GM12891 (cell line): ENCODE results near the gene CFAP91.
A peak's percentile ranks its signal among the peaks of the same experiment; 100 is the strongest.

ENCODE experiments used
- DNase-seq: peaks from one replicate; pipeline ENCODE4 v3.0.0; 2011; ENCODE audit warnings: low spot score; ENCODE audit not compliant: insufficient read length
- FAIRE-seq: peaks from 2 replicates; lab custom pipeline; 2011; peaks lifted over from hg19 to GRCh38; lab: Jason Lieb, UNC
- PAX5 ChIP-seq: IDR thresholded peaks from 2 replicates; pipeline ENCODE4 v1.6.1; 2011; ENCODE audit warnings: low read length, moderate library complexity, mild to moderate bottlenecking; ENCODE audit not compliant: insufficient read depth, severe bottlenecking
- POLR2A ChIP-seq: IDR thresholded peaks from 2 replicates; pipeline ENCODE4 v1.6.1; 2011; ENCODE audit warnings: low read depth, low read length, control low read depth
- POLR2AphosphoS5 ChIP-seq: IDR thresholded peaks from 2 replicates; pipeline ENCODE4 v1.6.1; 2011; ENCODE audit warnings: low read depth, low read length, control low read depth
- POU2F2 ChIP-seq: IDR thresholded peaks from 2 replicates; pipeline ENCODE4 v1.6.1; 2011; ENCODE audit warnings: low read depth, mild to moderate bottlenecking, control low read depth, low read length, moderate library complexity
- SPI1 ChIP-seq: IDR thresholded peaks from 2 replicates; pipeline ENCODE4 v1.6.1; 2011; ENCODE audit warnings: low read depth, low read length, control low read depth
- TAF1 ChIP-seq: IDR thresholded peaks from 2 replicates; pipeline ENCODE4 v1.6.1; 2011; ENCODE audit warnings: low read depth, low read length, control low read depth

Gene CFAP91

DNA sequence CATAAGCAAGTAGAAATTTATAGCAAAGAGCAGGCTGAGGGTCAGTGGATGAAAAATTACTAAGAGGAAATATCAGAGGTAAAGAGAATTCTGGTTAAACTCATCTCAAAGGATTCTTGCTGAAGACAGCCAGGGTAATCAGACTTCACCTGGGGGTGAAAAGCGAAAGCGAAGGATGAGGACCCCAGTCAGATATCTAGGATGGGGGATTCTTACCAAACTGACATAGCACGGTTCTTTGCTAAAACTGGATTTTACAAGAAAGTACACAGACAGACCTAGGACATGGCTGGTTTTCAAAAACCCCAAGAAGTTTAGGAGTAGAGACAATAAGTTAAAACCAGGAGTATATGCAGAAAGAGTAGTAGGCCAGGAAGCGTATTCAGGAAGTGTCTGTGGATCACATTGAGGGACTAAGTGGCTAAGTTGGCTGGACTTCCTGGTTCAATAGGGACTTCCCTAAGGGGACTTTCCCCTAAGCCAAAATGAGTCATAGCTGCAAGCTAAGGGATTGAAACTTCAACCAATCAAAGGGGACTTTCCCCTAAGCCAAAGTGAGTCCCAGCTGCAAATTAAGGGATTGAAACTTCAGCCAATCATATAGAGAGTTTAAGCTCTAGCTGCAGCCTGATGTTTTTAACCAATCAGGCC is 2.4 kb upstream of the CFAP91 start:
- TF ChIP-seq POLR2AphosphoS5, result no peak
- peak; percentile 74 for TF ChIP-seq SPI1
- FAIRE-seq (peak; percentile 79), DNase-seq (no peak)

DNA sequence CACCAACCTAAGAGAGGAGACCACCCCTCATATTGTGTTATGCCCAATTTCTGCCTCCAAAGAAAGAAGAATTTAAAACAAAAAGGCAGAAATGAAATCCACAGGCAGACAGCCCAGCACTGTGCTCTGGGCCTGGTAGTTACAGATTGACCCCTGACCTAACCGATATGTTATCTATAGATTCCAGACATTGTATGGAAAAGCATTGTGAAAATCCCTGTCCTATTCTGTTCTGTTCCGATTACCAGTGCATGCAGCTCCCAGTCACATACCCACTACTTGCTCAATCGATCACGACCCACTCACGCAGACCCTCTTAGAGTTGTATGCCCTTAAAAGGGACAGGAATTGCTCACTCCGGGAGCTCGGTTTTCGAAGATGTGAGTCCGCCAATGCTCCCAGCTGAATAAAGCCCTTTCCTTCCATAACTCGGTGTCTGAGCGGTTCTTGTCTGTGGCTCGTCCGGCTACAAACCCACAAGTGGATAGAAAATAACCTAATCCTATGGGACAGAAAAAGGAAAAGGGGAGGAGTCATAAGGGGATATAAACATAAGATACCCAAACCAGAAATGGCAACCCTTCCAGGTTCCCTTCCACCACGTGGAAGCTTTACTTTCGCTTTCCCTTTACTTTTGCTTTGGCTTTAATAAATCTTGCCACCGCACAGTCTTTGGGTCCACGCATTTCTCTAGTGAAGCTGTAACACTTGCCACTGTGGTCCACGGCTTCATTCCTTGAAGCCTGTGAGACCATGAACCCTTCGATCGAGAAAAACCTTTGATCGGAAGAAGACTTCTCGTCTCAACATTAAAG is 1.7 kb upstream of the CFAP91 start:
- no peak for TF ChIP-seq POLR2AphosphoS5
- no peak for TF ChIP-seq POLR2A
- no peak for TF ChIP-seq TAF1
- TF ChIP-seq POU2F2, result no peak
- no peak for TF ChIP-seq SPI1
- no peak for TF ChIP-seq PAX5
- no peak for FAIRE-seq
- no peak for DNase-seq

GRCh38 chr3:119703820-119704531 is 1.2 kb downstream of the CFAP91 start:
- FAIRE-seq (no peak), DNase-seq (no peak)
- TF ChIP-seq POLR2A (no peak), SPI1 (no peak), PAX5 (no peak), TAF1 (no peak)

GRCh38 chr3:119715105-119715504 is 12.3 kb downstream of the CFAP91 start:
- TF ChIP-seq PAX5 (no peak), POLR2A (no peak), SPI1 (no peak), TAF1 (no peak)
- DNase-seq (no peak), FAIRE-seq (no peak)

DNA sequence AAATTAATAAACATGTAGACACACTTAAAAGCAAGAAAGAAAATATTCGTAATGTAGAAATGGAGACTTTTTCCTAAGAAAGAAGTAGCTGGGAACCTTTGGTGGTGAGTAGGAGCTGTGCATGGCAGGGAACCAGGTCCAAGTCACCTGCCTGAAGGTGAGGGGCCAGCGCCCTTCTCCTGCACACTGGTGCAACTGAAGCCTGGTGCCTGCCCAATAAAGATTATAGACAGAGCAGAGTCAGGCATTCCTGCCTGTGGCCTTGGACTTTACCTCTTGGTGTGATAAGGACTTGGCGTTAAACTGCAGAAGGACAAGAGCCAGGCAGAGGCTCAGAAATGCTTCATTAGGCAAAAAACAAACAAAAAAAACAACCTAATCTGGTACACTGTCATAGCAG is 14.2 kb downstream of the CFAP91 start:
- FAIRE-seq (no peak), DNase-seq (no peak)
- TF ChIP-seq POU2F2 (no peak), SPI1 (no peak), TAF1 (no peak), POLR2AphosphoS5 (no peak), PAX5 (no peak), POLR2A (no peak)

DNA sequence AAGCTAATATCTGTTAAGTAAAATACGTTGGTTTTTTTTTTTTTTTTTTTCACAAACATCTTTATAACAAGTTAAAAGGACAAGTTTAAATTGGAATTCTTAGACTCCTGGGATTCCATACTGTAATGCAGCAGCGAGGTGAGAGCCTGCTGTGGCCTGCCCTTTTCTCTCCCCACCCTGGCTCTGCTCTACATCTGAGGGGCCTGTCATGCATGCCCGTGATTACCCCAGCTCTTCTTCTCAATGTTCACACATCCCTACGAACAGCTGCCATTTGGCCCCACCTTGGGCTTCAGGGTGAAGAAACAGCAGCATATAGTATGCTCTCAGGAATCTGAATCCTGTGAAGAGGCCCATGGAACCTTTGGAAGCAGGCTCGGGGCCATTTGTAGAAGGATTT is 14.7 kb downstream of the CFAP91 start:
- TF ChIP-seq POLR2AphosphoS5, result no peak
- no peak for TF ChIP-seq POLR2A
- no peak for TF ChIP-seq PAX5
- TF ChIP-seq TAF1, result no peak
- TF ChIP-seq SPI1, result no peak
- no peak for TF ChIP-seq POU2F2
- FAIRE-seq (no peak), DNase-seq (no peak)

DNA sequence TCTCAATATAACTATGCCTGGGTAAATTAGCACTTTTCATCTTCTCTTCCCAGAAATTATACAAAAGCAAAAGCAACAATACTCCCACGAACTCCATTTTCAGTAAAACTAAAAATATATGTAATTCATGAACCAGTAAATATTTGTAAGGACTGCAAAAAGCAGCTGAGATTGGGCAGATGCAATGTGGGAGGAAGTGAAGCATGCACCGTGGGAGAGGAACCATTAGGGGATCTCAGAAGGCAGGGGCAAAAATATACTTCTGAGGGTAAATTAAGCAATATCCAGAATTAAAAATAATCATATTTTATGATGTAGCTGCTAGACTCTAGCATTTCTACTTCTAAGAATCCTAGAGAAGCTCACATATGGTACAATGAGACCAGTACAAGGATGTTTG is 20.2 kb downstream of the CFAP91 start:
- FAIRE-seq (no peak), DNase-seq (no peak)
- TF ChIP-seq POLR2A (no peak), SPI1 (peak; percentile 59)

GRCh38 chr3:119726909-119727308 is 24.1 kb downstream of the CFAP91 start:
- TF ChIP-seq SPI1, result no peak
- TF ChIP-seq PAX5, result no peak
- no peak for TF ChIP-seq POLR2AphosphoS5
- no peak for TF ChIP-seq TAF1
- no peak for TF ChIP-seq POLR2A
- no peak for TF ChIP-seq POU2F2
- DNase-seq, result no peak
- FAIRE-seq, result no peak

GRCh38 chr3:119729996-119730395 is 27.2 kb downstream of the CFAP91 start:
- FAIRE-seq (no peak), DNase-seq (no peak)
- TF ChIP-seq SPI1 (no peak), POU2F2 (no peak), TAF1 (no peak), POLR2A (no peak), POLR2AphosphoS5 (no peak), PAX5 (no peak)

GRCh38 chr3:119731560-119732343 is 28.9 kb downstream of the CFAP91 start:
- no peak for DNase-seq
- FAIRE-seq, result no peak
- TF ChIP-seq PAX5 (no peak), POU2F2 (no peak), TAF1 (no peak), POLR2AphosphoS5 (no peak), SPI1 (no peak), POLR2A (no peak)
